ENCODE measurements around the gene SLC17A7.

SLC17A7 gene

DNA sequence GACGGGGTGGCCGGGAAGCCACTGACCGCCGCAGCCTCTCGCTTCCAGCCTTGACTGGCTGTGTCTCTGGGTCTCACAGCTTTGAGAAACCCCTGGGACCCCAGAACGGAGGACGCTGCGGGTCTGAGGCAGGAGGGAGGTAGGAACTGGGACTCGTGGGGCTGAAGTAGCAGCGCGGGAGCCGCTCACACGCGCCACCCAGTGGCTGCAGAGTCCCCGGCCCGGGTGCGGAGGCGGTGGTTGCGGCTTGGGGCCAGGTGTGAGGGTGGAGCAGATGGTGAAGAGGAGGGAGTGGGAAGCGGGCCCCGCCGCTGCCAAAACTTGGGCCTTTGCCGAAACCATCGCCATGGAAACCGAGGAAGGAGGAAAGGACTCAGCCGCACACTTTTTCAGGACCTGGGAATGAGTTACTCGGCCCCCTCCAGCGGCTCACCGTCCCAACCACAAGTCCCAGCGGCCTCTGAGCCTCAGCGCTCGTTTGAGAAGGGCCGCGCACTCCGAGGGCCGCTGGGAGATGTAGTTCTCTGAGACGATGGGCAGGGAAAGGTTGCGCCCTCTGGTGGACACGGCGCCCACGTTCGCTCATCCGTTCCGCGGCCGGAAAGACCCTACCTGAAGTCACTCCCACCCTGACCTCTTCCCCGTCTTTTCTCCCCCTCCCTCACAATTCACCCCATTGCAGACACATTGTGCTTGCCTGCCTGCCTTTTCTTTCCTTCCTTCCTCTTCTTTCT is 2.2 kb upstream of the SLC17A7 start:
- peak; percentile 93 for DNase-seq

GRCh38 chr19:49442771-49443365 is 1.5 kb upstream of the SLC17A7 start:
- DNase-seq: peak; percentile 43 to 60

DNA sequence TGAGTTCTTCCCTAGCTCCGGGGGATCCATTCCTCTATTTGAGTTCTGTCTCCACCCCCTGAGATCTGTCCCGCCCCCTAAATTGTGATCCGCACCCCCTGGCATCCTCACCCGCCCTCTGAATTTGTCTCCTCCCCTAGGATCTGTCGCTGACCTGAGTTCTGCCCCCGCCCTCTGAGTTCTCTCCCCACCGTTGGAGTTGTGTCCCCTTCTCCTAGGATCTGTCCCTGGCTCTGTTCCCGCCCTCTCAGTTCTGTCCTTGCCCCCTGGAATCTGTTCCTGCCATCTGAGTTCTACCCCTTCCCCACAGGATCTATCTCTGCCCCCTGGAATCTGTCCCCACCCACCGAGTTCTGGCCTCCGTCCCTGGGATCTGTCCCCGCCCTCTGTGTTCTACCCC is 1.0 kb upstream of the SLC17A7 start:
- DNase-seq: no peak

GRCh38 chr19:49441960-49442350 is 628 bp upstream of the SLC17A7 start:
- no peak for DNase-seq

GRCh38 chr19:49440439-49441209 is 703 bp downstream of the SLC17A7 start:
- DNase-seq: no peak

- DNase-seq: no peak
These were observed 1.5 kb downstream of the SLC17A7 start for GRCh38 chr19:49439836-49440235.

DNA sequence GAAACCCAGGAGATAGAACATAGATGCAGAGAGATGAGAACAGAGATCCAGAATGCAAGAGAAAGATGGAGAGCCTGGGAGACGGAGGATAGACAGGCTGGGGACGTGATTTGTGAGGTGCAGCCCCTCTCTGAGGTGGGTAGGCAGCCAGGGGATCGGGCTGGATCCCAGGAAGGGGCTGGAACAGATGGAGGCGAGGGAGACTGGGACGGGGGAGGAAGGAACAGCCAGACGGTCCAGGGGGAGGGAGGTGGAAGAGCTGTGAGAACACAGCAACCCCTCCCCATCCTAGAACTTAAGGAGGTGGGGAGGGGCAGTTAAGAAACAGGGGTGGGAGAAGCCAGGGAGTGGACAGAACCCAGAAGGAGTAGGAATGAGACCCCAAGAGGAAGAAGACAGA is 3.1 kb downstream of the SLC17A7 start:
- DNase-seq: no peak

GRCh38 chr19:49437231-49437630 is 4.1 kb downstream of the SLC17A7 start:
- no peak for DNase-seq

GRCh38 chr19:49436381-49437017 is 4.8 kb downstream of the SLC17A7 start:
- DNase-seq: peak; percentile 54 to 67

- no peak for DNase-seq
These were observed 5.7 kb downstream of the SLC17A7 start for GRCh38 chr19:49435670-49436069.

DNA sequence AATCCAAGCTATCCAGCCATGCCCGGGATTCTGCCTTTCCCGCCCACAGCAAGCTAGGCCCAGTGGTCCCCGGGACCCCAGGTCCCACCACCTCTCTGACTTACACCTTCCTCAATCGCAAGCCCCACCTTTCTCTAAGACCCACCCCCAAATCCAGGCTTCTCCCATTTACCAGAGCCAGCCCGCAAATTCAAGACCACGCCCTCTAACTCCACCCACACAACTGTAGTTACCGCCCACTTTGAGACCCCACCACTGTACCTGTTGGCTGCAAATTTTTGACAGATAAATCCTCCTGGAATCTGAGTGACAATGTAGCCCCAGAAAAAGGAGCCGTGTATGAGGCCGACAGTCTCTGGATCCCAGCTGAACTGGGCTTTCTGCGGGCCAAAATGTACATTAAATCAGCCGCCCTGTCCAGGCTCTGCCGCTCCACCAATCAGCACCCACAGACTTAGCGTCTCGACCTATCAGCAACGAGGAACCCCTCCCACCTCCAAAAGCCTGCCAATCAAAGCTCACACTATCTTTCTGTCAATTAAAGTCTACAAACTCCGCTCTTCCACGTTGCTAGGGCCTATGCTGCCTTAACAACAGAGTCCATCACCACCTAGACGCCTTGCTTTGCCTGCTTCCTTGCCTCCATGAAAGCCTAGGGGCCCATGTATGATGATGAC is 6.3 kb downstream of the SLC17A7 start:
- no peak for DNase-seq

DNA sequence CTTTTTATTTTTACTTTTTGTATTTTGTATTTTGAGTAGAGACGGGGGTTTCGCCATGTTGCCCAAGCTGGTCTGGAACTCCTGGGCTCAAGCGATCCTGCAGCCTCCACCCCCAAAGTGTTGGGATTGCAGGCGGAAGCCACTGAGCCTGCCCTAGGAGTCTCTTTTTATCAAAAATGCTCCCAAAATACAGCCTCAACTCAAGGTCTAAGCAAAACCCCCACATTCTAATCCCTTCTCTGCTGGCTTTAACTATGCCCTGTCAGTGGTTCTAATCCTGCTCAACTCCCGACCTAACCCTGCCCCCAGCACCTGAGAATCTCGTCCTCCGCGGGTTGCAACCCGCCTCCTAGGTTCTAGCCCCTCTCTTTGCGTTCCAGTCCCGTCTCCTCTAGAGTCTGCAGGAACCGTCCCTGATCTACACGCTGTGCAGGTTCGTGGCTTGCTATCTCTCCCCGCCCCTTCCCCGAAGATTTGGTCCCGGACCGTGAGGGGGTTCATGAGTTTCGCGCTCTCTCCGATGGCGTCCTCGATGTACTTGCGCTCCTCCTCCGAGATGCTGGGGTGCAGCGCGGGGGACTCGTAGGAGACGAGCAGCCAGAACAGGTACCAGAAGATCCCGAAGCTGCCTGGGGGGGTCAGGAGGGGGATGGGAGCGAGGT is 8.0 kb downstream of the SLC17A7 start:
- DNase-seq: no peak

DNA sequence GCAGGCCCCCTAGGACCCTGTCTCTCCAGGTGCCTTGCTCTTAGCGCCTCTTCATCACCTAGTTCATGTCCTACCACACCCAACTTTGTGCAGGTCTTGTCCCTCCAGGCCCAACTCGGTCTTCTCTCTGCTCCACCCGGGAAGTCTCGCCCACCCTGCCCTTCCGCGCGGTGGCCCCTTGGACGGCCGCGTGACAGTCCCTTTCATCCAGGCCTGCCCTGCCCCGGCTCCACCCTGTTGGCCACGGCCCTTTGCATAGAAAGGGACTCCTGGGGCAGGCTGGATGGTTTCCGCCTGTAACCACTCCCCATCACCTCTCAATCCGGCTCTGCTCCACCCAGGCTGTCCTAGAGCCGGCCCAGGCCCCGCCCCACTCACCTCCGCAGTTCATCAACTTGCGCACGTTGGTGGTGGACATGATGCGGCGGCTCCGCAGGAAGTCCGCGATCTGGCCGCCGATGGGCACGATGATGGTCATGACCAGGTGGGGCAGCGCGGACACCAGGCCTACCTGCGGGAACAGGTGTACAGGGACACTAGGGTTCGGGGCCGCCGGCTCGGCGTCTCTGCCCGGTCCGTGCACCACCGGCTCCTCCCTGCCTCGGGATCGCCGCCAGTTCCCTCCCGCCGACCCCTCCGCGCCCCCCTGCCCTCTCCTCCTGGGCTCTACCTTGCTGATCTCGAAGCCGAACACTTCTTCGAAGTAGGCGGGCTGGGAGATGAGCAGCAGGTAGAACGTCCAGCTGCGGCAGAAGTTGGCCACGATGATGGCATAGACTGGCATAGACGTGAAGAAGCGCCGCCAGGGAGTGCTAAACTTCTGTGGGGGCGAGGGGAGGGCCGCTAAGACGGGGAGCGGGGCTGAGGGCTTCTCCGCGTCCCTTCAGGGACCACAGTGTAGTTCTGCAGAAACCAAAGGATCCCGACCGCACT is 8.9 kb downstream of the SLC17A7 start:
- peak in 1 of 2 donors; percentile 43 for DNase-seq

DNA sequence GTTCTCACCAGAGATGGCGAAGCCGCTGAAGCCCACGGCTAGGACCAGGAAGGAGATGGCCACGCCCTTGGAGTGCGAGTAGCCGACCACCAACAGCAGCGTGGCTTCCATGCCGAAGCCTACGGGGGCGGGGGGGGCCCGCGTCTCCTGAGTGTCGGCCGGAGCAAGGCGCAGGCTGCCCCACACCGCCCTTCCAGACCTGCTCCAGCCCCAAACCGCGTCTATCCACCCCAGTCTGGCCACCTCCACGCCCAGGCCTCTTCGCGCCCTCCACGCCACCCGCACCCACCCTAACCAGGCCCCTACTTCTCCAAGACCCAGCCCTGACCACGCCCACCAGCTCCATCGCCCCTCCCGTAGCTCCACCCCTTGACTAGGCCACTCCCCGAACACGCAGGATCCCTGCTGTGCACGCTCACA is 10.0 kb downstream of the SLC17A7 start:
- peak; percentile 29 to 37 for DNase-seq

DNA sequence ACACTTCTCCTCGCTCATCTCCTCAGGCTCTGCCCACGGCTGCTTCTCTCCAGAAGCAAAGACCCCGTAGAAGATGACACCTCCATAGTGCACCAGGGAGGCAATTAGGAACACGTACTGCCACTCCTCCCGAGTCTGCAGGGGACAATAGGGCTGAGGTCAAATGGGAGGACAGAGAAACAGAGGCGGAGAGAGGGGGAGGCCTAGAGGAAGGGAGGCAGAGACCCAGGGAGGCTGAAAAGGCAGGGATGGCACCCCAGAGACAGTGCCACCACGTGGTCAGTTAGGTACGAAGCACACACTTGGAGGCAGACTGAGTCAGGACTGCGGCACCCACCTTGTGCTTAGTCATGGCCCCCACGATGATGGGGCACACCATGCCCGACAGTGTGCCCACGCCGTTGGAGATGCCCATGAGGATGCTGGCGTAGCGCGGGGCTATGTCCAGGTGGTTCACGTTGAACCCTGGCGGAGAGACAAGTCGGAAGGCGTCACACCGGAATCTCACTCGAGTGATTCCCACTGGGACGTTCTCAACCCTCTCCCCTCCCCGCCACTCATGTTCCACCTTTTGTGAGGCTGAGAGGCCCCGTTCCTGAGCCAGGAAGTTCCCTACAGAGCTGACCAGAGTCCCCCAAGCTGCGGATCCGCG is 10.5 kb downstream of the SLC17A7 start:
- no peak for DNase-seq

GRCh38 chr19:49430172-49430677 is 11.1 kb downstream of the SLC17A7 start:
- DNase-seq: no peak

DNA sequence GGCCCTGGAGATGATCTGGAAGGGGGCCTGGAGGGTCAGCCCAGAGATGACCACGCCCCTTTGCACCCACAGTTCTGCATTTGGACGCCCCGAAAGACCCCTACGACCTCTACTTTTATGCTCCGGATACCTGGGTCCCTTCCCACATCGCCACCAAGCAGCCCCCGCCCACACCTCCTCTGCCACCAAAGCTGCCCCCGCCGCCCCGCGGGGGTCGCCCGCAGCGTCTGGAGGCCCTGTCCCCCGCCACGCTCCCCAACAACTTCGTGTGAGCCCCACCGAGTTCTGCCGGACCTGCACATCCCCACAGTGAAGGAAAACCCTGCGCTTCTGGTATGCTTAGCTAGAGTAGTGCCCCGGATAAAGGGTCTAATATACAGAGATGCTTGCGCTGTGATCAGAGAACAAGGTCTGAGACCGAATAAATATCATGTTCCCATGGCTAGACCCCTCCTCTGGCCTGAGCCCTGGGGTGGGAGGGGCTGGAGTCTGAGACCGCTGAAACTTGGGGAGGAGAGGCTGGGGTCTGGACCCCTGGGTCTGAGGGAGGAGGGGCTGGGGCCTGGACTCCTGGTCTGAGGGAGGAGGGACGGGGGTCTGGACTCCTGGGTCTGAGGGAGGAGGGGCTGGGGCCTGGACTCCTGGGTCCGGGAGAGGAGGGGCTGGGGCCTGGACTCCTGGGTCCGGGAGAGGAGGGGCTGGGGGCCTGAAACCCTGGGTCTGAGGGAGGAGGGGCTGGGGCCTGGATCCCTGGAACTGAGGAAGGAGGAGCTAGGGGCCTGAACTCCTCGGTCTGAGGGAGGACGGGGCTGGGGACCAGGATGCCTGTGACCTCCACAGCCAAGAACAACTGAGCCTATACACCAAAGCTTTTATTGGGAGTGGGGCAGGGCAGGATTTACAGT is 12.5 kb downstream of the SLC17A7 start:
- DNase-seq: no peak

- peak; percentile 24 to 30 for DNase-seq
These were observed 13.3 kb downstream of the SLC17A7 start for GRCh38 chr19:49427855-49428546.

GRCh38 chr19:49427339-49427738 is 14.0 kb downstream of the SLC17A7 start:
- no peak for DNase-seq

All from CD4-positive, alpha-beta T cell treated with Interleukin-1 beta for 1 hour (primary cell).